Suprapubic skin (tissue), 4 donors: ENCODE results near the gene UVRAG. TPM values are rescaled to one million over a fixed set of nuclear protein-coding genes. Genes with fewer than 3 reads are reported as not detected.

Experiments
- DNase-seq, 2 donors: peaks; one replicate each; pipeline ENCODE4 v3.0.0-alpha.2; 2019; ENCODE audit warnings: low spot score in 2 of 2
- H3K27ac ChIP-seq: fragments of 200-600 bp; sonication (generic); one replicate; pipeline ENCODE4 v1.5.1; 2019
- H3K27me3 ChIP-seq: fragments of 200-600 bp; sonication (generic); one replicate; pipeline ENCODE4 v1.5.1; 2019
- H3K36me3 ChIP-seq: fragments of 200-600 bp; sonication (generic); one replicate; pipeline ENCODE4 v1.5.1; 2019
- H3K4me1 ChIP-seq: fragments of 200-600 bp; sonication (generic); one replicate; pipeline ENCODE4 v1.5.1; 2019
- H3K4me3 ChIP-seq: fragments of 200-600 bp; sonication (generic); one replicate; pipeline ENCODE4 v1.5.1; 2019; ENCODE audit warnings: mild to moderate bottlenecking
- H3K9me3 ChIP-seq: fragments of 200-600 bp; sonication (generic); one replicate; pipeline ENCODE4 v1.5.1; 2019
- EP300 ChIP-seq: sonication (generic); formaldehyde crosslinking; IDR thresholded peaks from one replicate; pipeline ENCODE4 v1.6.1; 2017; ENCODE audit warnings: antibody characterized with exemption
- POLR2A ChIP-seq, 2 donors: fragments of 450-650 bp; IDR thresholded peaks; one replicate each; pipeline ENCODE4 v1.6.1; 2017; ENCODE audit warnings: antibody characterized with exemption in 2 of 2, mild to moderate bottlenecking in 2 of 2, moderate library complexity in 2 of 2
- POLR2AphosphoS5 ChIP-seq, 3 donors: sonication (generic); formaldehyde crosslinking; IDR thresholded peaks; one replicate each; pipeline ENCODE4 v1.6.1; 2017; ENCODE audit warnings: antibody characterized with exemption in 3 of 3
- WGBS: methylation state at CpG from one replicate; pipeline ENCODE4 v1.1.5; 2018; 5-methylcytosine and 5-hydroxymethylcytosine counted together
- total RNA-seq, 4 donors: library from RNA; depleted of rRNA; stranded (reverse); fragments of >200 nt; gene quantifications; one replicate each; pipeline ENCODE4 v1.1.0, GENCODE V29; 2016
- TF ChIP-seq, protein P1 (sequence below), 2 donors: fragments of 200-600 bp in 1 of 2; fragments of 450-650 bp in 1 of 2; sonication (generic) in 1 of 2; IDR thresholded peaks; one replicate each; pipeline ENCODE4 v1.5.1; 2016 to 2019; ENCODE audit warnings: antibody characterized with exemption in 2 of 2, mild to moderate bottlenecking in 1 of 2, moderate library complexity in 1 of 2

UVRAG gene
- total RNA-seq, 4 donors from 2014 or later, result 17.5 to 30.0 (median 22.1) TPM

DNA sequence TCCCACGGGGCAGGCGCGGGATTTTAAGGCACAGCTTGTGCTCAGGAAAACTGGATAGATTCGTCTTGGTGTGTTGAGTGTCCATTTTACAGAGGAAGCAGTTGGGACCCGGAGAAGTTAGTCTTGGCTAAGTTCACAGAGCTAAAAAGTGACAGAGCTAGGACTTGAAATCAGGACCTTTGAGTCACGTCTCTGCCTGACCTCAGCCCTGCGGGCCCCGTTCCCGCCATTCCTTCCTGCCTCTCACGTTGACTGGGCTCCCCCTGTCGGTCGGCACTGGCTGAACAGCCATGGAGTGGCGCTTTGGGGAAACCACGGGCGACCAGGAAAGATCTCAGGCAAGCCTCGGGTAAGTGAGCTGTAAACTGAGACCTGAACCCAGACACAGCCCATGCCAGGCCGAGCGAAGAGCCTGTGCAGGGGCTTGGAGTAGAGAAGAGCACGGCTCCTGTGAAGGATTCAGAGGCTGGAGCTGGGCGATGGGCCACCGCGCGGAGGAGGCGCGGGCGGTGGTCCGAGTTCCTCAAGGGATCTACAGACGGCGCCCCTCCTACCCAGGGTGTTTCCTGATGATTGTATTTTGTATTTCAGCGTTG is 337.2 kb downstream of the UVRAG start:
- no peaks in the 10 kb centered on the region for H3K9me3 ChIP-seq
- H3K27me3 ChIP-seq, result no peaks in the 10 kb centered on the region
- H3K36me3 ChIP-seq, result no peaks in the 10 kb centered on the region
- WGBS, result 15% methylated on average over 30 of the region's 30 CpGs
- no peak overlapping the region for H3K27ac ChIP-seq
- peak overlapping the region; percentile 36 for H3K4me3 ChIP-seq
- TF ChIP-seq, protein P1, sequence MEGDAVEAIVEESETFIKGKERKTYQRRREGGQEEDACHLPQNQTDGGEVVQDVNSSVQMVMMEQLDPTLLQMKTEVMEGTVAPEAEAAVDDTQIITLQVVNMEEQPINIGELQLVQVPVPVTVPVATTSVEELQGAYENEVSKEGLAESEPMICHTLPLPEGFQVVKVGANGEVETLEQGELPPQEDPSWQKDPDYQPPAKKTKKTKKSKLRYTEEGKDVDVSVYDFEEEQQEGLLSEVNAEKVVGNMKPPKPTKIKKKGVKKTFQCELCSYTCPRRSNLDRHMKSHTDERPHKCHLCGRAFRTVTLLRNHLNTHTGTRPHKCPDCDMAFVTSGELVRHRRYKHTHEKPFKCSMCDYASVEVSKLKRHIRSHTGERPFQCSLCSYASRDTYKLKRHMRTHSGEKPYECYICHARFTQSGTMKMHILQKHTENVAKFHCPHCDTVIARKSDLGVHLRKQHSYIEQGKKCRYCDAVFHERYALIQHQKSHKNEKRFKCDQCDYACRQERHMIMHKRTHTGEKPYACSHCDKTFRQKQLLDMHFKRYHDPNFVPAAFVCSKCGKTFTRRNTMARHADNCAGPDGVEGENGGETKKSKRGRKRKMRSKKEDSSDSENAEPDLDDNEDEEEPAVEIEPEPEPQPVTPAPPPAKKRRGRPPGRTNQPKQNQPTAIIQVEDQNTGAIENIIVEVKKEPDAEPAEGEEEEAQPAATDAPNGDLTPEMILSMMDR (IDR thresholded peaks at IDR 0.05), result peak; percentile 90 to 93
- TF ChIP-seq POLR2A (IDR thresholded peaks at IDR 0.05), result no peak
- DNase-seq, result peak; percentile 92 to 94
- H3K4me1 ChIP-seq, result peaks cover 10% of the 10 kb centered on the region

DNA sequence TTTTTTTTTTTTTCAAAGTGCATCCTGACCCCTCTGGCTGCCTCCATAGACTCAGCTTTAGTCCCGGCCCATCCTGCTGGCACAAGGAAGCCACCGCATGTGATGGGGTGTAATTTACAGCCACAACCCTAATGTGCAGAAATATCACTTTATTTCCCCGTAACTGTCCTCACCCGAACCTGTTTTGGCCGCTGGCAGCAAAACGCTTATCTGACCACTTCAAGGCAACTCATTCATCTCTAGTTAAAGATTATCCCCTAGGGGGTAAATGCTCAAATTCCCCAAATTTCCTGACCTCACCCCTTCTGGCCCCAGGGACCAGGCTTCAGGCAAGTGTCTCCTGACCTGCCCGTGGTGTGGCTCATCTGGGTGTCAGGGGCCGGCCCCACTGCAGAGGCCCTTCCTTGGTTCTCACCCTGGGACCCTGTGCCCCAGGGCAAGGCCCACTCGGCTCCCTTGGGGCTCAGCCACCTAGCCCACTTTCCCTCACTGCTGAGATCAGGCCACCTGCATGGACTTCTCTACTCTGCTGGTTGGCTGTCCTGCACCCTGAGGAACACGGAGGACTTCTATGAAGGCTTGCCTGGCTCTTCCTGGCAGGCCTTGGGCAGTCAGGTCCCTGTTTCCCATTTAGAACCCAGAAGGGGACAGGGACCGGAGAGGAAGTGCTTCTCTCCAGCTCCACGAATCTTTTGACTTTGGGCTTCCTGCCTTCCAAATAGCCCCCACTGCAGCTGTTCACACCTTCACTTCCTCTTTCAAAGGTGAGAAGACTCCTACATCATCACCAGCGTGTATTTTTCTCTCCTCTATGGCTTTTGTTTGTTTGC is 337.9 kb downstream of the UVRAG start:
- TF ChIP-seq POLR2AphosphoS5 (IDR thresholded peaks at IDR 0.05) (no peak), EP300 (no peak), POLR2A (IDR thresholded peaks at IDR 0.05) (no peak)
- TF ChIP-seq, protein P1 (IDR thresholded peaks at IDR 0.05), result no peak
- no peaks in the 10 kb centered on the region for H3K9me3 ChIP-seq
- no peak overlapping the region for H3K4me3 ChIP-seq
- DNase-seq, result peak; percentile 55 to 71
- H3K27me3 ChIP-seq, result no peaks in the 10 kb centered on the region
- WGBS, result 63% methylated on average over 12 of the region's 13 CpGs
- H3K36me3 ChIP-seq, result no peaks in the 10 kb centered on the region
- no peak overlapping the region for H3K27ac ChIP-seq
- peaks cover 10% of the 10 kb centered on the region for H3K4me1 ChIP-seq

DNA sequence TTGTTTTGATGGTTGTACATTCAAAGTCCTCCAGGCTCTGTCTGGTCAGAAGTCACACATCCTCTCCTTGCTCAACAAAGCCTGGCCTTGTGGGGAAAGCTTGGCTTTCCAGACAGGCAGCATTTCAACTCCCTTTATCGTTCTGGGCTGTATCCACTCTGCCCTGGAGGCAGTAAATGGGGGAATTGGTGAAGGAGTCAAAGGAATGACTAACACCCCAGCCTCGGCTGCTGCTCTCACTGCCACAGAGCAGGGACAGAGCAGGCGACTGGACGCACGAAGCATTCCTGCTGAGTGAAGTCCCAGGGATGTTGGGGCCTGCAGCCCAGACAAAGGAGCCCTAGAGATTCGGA is 338.5 kb downstream of the UVRAG start:
- Histone ChIP-seq H3K27ac (no peak overlapping the region), H3K4me3 (no peak overlapping the region), H3K27me3 (no peaks in the 10 kb centered on the region), H3K36me3 (no peaks in the 10 kb centered on the region), H3K4me1 (peaks cover 10% of the 10 kb centered on the region), H3K9me3 (no peaks in the 10 kb centered on the region)
- DNase-seq, result peak in 1 of 2 donors; percentile 65
- 52% methylated on average over 6 of the region's 6 CpGs for WGBS
- TF ChIP-seq, protein P1 (IDR thresholded peaks at IDR 0.05), result no peak
- no peak for TF ChIP-seq POLR2AphosphoS5 (IDR thresholded peaks at IDR 0.05)
- no peak for TF ChIP-seq EP300
- TF ChIP-seq POLR2A (IDR thresholded peaks at IDR 0.05), result no peak

DNA sequence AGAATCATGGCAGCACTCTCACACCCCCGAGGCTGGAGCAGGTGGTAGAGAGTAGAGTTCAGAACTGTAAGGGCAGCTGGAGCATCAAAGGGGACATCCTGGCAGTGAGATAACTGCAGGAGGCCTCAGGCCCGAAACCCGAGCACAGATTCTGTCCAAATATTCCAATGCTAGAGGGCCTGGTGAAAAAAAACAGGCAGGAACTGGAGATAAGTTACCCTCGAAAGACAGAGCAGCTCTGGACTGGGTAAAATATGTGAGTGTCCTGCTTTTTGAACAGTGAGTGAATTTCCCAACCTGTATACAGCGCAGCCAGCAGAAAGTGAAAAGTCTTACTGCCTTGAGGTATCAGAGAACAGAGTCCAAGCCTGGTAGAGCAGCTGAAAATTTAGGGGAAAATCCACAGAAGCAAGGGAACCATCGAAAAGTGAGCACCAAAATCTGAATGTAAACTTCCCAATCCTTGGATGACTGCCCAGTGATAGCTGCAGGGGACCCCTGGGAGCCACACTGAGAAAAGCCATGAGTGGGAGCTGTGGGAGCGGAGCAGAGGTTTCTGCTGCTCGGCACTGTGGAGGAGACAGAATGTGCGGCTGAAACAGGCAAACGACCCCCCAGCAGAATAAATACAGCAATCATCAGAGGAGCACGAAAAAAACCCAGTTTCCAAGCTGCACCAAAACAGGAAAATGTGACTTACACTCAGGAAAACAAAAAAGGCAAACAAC is 340.7 kb downstream of the UVRAG start:
- H3K36me3 ChIP-seq, result no peaks in the 10 kb centered on the region
- 73% methylated on average over 11 of the region's 11 CpGs for WGBS
- H3K9me3 ChIP-seq, result no peaks in the 10 kb centered on the region
- DNase-seq, result peak in 1 of 2 donors; percentile 43
- H3K4me3 ChIP-seq, result no peak overlapping the region
- no peak for TF ChIP-seq EP300
- TF ChIP-seq POLR2A (IDR thresholded peaks at IDR 0.05), result no peak
- TF ChIP-seq, protein P1 (IDR thresholded peaks at IDR 0.05), result no peak
- no peak for TF ChIP-seq POLR2AphosphoS5 (IDR thresholded peaks at IDR 0.05)
- H3K27me3 ChIP-seq, result no peaks in the 10 kb centered on the region
- H3K4me1 ChIP-seq, result peaks cover 10% of the 10 kb centered on the region
- H3K27ac ChIP-seq, result no peak overlapping the region

DNA sequence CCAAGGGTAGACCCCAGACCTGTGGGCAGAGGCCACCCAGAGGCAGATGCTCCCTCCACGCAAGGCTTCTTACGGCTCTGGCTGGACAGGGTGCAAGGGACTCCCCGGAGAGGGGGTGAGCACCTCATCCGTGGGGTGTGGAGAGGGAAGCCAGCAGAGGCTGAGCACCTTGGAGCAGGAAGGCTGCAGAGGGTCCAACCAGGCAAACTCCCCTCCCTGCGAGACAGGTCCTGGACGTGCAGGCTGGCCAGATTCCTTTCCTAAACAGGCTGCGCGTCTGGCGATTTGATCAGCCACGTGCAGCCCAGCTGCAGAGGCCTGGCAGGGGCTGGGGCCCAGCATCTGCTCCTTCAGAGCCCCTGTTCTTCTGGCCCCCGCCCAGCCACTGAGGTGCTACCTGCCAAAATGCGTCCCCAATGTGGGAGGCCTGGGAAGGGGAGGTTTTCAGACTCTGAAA is 342.0 kb downstream of the UVRAG start:
- Histone ChIP-seq H3K4me3 (no peak overlapping the region), H3K36me3 (no peaks in the 10 kb centered on the region), H3K27ac (no peak overlapping the region), H3K27me3 (no peaks in the 10 kb centered on the region), H3K4me1 (peaks cover 12% of the 10 kb centered on the region), H3K9me3 (no peaks in the 10 kb centered on the region)
- peak; percentile 52 to 65 for DNase-seq
- TF ChIP-seq POLR2A (IDR thresholded peaks at IDR 0.05), result no peak
- no peak for TF ChIP-seq POLR2AphosphoS5 (IDR thresholded peaks at IDR 0.05)
- TF ChIP-seq EP300, result no peak
- TF ChIP-seq, protein P1 (IDR thresholded peaks at IDR 0.05), result no peak
- 89% methylated on average over 7 of the region's 12 CpGs for WGBS
